SK-N-SH (cell line): ENCODE measurements around the gene SLCO4A1. TPM values are rescaled to one million over a fixed set of nuclear protein-coding genes. Genes with fewer than 3 reads are reported as not detected.

Experiments used
- CTCF ChIA-PET: fragments of 300-600, 350-600 bp; formaldehyde crosslinking; extraction: SDS; loops from one replicate; lab custom pipeline; 2021; lab: Yijun Ruan, JAX
- POLR2A ChIA-PET: fragments of 350-600 bp; sonication (Branson Sonifier 250); formaldehyde crosslinking; extraction: SDS; loops from one replicate; lab custom pipeline; 2020; ENCODE audit warnings: antibody characterized with exemption, inconsistent platforms; lab: Yijun Ruan, JAX
- DNase-seq: peaks from one replicate; pipeline ENCODE4 v3.0.0; 2012
- H2AFZ ChIP-seq: fragments of 200-600 bp; sonication (generic); 2 replicates; pipeline ENCODE4 v1.8.1; 2016; ENCODE audit warnings: antibody characterized with exemption, mild to moderate bottlenecking, low read depth
- H3F3A ChIP-seq: fragments of 200-600 bp; sonication (generic); replicated peaks from 2 replicates; pipeline ENCODE3; 2016; ENCODE audit warnings: antibody characterized with exemption, mild to moderate bottlenecking; ENCODE audit not compliant: insufficient read depth
- H3K27ac ChIP-seq, 2 experiments: fragments of 200-500 bp in 1 of 2; fragments of 200-600 bp in 1 of 2; sonication (Bioruptor generic) in 1 of 2; sonication (generic), shearing (Covaris generic) in 1 of 2; 2 replicates each; pipeline versions ENCODE4 v1.5.1 to v1.6.1; 2014 to 2016; ENCODE audit warnings: low read depth in 2 of 2, inconsistent platforms in 1 of 2, low read length in 1 of 2, mild to moderate bottlenecking in 1 of 2, mixed read lengths in 1 of 2
- H3K27me3 ChIP-seq: fragments of 200-600 bp; sonication (generic), shearing (Covaris generic); 2 replicates; pipeline ENCODE4 v1.6.1; 2016; ENCODE audit warnings: mixed run types; ENCODE audit not compliant: insufficient read depth
- H3K36me3 ChIP-seq, 2 experiments: fragments of 200-500 bp in 1 of 2; fragments of 200-600 bp in 1 of 2; sonication (Bioruptor generic) in 1 of 2; sonication (generic) in 1 of 2; replicated peaks in 1 of 2; 2 replicates each; pipeline versions ENCODE3 to v1.5.1; 2014 to 2016; ENCODE audit warnings: low read length in 1 of 2, mild to moderate bottlenecking in 1 of 2; ENCODE audit not compliant: insufficient read depth in 2 of 2, control insufficient read depth in 1 of 2
- H3K4me1 ChIP-seq, 2 experiments: fragments of 200-500 bp in 1 of 2; fragments of 200-600 bp in 1 of 2; sonication (Bioruptor generic) in 1 of 2; sonication (generic), shearing (Covaris generic) in 1 of 2; 2 replicates each; pipeline versions ENCODE4 v1.5.1 to v1.6.1; 2014 to 2016; ENCODE audit warnings: low read depth in 1 of 2, low read length in 1 of 2, mixed run types in 1 of 2; ENCODE audit not compliant: insufficient read depth in 2 of 2, control insufficient read depth in 1 of 2
- H3K4me2 ChIP-seq: fragments of 200-600 bp; sonication (generic), shearing (Covaris generic); 2 replicates; pipeline ENCODE4 v1.6.1; 2017; ENCODE audit warnings: mixed run types
- H3K4me3 ChIP-seq, 2 experiments: fragments of 200-500 bp in 1 of 2; fragments of 200-600 bp in 1 of 2; sonication (Bioruptor generic) in 1 of 2; sonication (generic), shearing (Covaris generic) in 1 of 2; 2 replicates each; pipeline versions ENCODE4 v1.5.1 to v1.8.1; 2014 to 2016; ENCODE audit warnings: low read depth in 2 of 2, inconsistent platforms in 1 of 2, low read length in 1 of 2, mild to moderate bottlenecking in 1 of 2, mixed read lengths in 1 of 2, moderate library complexity in 1 of 2
- H3K79me2 ChIP-seq: fragments of 200-600 bp; sonication (generic); 2 replicates; pipeline ENCODE4 v1.8.1; 2017; ENCODE audit warnings: mild to moderate bottlenecking; ENCODE audit not compliant: insufficient read depth
- H3K9ac ChIP-seq: fragments of 200-600 bp; sonication (generic); 2 replicates; pipeline ENCODE4 v1.6.1; 2017; ENCODE audit warnings: mixed run types
- H3K9me2 ChIP-seq: fragments of 200-600 bp; sonication (generic); 2 replicates; pipeline ENCODE4 v1.6.1; 2017; ENCODE audit warnings: mixed run types
- H3K9me3 ChIP-seq: fragments of 200-600 bp; sonication (generic); 2 replicates; pipeline ENCODE4 v1.6.1; 2017; ENCODE audit warnings: mixed run types, mild to moderate bottlenecking, moderate library complexity
- H4K20me1 ChIP-seq: fragments of 200-600 bp; sonication (generic); 2 replicates; pipeline ENCODE4 v1.6.1; 2017; ENCODE audit warnings: mild to moderate bottlenecking, mixed run types; ENCODE audit not compliant: insufficient read depth
- CHD2 ChIP-seq: fragments of 150-350 bp; IDR thresholded peaks from 2 replicates; pipeline ENCODE4 v1.6.1; 2018; ENCODE audit warnings: low read length; ENCODE audit not compliant: partially characterized antibody
- EZH2phosphoT487 ChIP-seq: fragments of 200-600 bp; sonication (generic); IDR thresholded peaks from 2 replicates; pipeline ENCODE4 v1.6.1; 2017; ENCODE audit warnings: low read depth, mixed run types, mild to moderate bottlenecking, antibody characterized with exemption, moderate library complexity, borderline replicate concordance
- FOXM1 ChIP-seq: IDR thresholded peaks from 2 replicates; pipeline ENCODE4 v1.4.0; 2012; ENCODE audit warnings: low read depth, mild to moderate bottlenecking
- GATA2 ChIP-seq: sonication (generic); formaldehyde crosslinking; IDR thresholded peaks from 2 replicates; pipeline ENCODE4 v1.5.0; 2020; ENCODE audit warnings: mild to moderate bottlenecking, missing genetic modification reagents
- MEF2A ChIP-seq: IDR thresholded peaks from 2 replicates; pipeline ENCODE4 v1.4.0; 2012; ENCODE audit warnings: low read depth, borderline replicate concordance
- MXI1 ChIP-seq: IDR thresholded peaks from 2 replicates; pipeline ENCODE4 v1.6.1; 2012; ENCODE audit warnings: mild to moderate bottlenecking, low read depth, low read length, improper control_type of control experiment
- POLR2AphosphoS5 ChIP-seq: IDR thresholded peaks from 2 replicates; pipeline ENCODE4 v1.6.1; 2012; ENCODE audit warnings: low read depth, low read length
- RCOR1 ChIP-seq: fragments of 150-350 bp; IDR thresholded peaks from 2 replicates; pipeline ENCODE4 v1.6.1; 2017; ENCODE audit warnings: antibody characterized with exemption, low read length
- RXRA ChIP-seq: IDR thresholded peaks from 2 replicates; pipeline ENCODE4 v1.4.0; 2012; ENCODE audit warnings: low read depth, mild to moderate bottlenecking, borderline replicate concordance
- SIN3A ChIP-seq: IDR thresholded peaks from 2 replicates; pipeline ENCODE4 v1.6.1; 2012; ENCODE audit warnings: low read depth, mild to moderate bottlenecking, low read length, moderate library complexity, borderline replicate concordance
- SMC3 ChIP-seq: IDR thresholded peaks from 2 replicates; pipeline ENCODE4 v1.6.1; 2012; ENCODE audit warnings: low read depth, low read length, improper control_type of control experiment
- TEAD4 ChIP-seq: IDR thresholded peaks from 2 replicates; pipeline ENCODE4 v1.4.0; 2012; ENCODE audit warnings: mild to moderate bottlenecking, borderline replicate concordance; ENCODE audit not compliant: insufficient read depth
- YY1 ChIP-seq: IDR thresholded peaks from 2 replicates; pipeline ENCODE4 v1.4.0; 2012; ENCODE audit warnings: low read depth, mild to moderate bottlenecking
- WGBS: methylation state at CpG from one replicate; pipeline ENCODE4 v1.1.6; 2017; ENCODE audit warnings: low lambda C conversion rate; 5-methylcytosine and 5-hydroxymethylcytosine counted together
- polyA plus RNA-seq, 3 experiments: library from polyadenylated mRNA; depleted of rRNA; stranded (reverse); fragments of >200 nt; gene quantifications; 2 replicates each; pipeline ENCODE4 v1.2.3, GENCODE V29; 2012
- TF ChIP-seq, protein P1 (sequence below): fragments of 150-350 bp; IDR thresholded peaks from 2 replicates; pipeline ENCODE4 v1.6.1; 2017; ENCODE audit warnings: antibody characterized with exemption, low read length, low read depth, borderline replicate concordance
- TF ChIP-seq, protein P2 (sequence below): fragments of 200-600 bp; sonication (generic); IDR thresholded peaks from 2 replicates; pipeline ENCODE4 v1.6.1; 2017; ENCODE audit warnings: antibody characterized with exemption, mild to moderate bottlenecking, moderate library complexity
- TF ChIP-seq, protein P3 (sequence below): IDR thresholded peaks from 2 replicates; pipeline ENCODE4; 2012
- TF ChIP-seq, protein P4 (sequence below): IDR thresholded peaks from 2 replicates; pipeline ENCODE4 v1.6.1; 2012; ENCODE audit warnings: mild to moderate bottlenecking, low read depth, low read length, moderate library complexity
- TF ChIP-seq, protein P5 (sequence below): IDR thresholded peaks from 2 replicates; pipeline ENCODE4 v1.4.0; 2012; ENCODE audit warnings: low read depth, borderline replicate concordance

The SLCO4A1 gene
- polyA plus RNA-seq, 1 of the 3 experiments (the other 2 are of a cell fraction) = 0.33 TPM

DNA sequence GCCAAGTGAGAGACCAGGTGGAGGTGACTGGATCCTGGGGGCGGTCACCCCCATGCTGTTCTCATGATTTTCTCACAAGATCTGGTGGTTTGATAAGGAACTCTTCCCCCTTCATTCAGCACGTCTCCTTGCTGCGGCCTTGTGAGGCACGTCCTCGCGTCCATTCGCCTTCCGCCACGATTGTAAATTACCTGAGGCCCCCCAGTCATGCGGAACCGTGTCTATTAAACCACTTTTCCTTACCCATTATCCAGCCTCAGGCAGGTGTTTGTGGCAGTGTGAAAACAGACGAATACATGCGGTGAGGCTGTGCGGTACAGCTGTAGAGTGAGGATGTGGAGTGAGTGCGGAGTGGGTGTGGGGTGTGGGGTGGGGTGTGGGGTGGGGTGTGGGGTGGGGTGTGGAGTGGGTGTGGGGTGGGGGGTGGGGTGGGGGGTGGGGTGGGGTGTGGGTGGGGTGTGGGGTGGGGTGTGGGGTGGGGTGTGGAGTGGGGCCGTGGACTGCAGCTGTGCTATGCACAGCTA is 54.2 kb downstream of the SLCO4A1 start:
- ChIA-PET POLR2A (no interaction called here), CTCF (interaction anchor here (1.2 kb wide), 1 partner anchor 95 kb away, joined by 3 read pairs; no protein-coding TSS in a partner anchor)
- H3K9me2 ChIP-seq = no peaks in the 10 kb centered on the region
- H4K20me1 ChIP-seq = no peaks in the 10 kb centered on the region
- H3K4me2 ChIP-seq = no peak overlapping the region
- 79% methylated on average over 16 of the region's 16 CpGs for WGBS
- H3K36me3 ChIP-seq = no peaks in the 10 kb centered on the region
- no peak overlapping the region for H3K27ac ChIP-seq
- no peaks in the 10 kb centered on the region for H3K79me2 ChIP-seq
- no peak overlapping the region for H2AFZ ChIP-seq
- no peaks in the 10 kb centered on the region for H3K9me3 ChIP-seq
- no peaks in the 10 kb centered on the region for H3F3A ChIP-seq
- peaks cover 0 to 16% of the 10 kb centered on the region in 2 experiments; a peak in 3 of 4 replicates for H3K4me1 ChIP-seq
- TF ChIP-seq, protein P1, sequence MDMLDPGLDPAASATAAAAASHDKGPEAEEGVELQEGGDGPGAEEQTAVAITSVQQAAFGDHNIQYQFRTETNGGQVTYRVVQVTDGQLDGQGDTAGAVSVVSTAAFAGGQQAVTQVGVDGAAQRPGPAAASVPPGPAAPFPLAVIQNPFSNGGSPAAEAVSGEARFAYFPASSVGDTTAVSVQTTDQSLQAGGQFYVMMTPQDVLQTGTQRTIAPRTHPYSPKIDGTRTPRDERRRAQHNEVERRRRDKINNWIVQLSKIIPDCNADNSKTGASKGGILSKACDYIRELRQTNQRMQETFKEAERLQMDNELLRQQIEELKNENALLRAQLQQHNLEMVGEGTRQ = no peak
- no peak for TF ChIP-seq RCOR1
- no peak for TF ChIP-seq SIN3A
- no peak for TF ChIP-seq RXRA
- no peak for TF ChIP-seq SMC3
- TF ChIP-seq, protein P2, sequence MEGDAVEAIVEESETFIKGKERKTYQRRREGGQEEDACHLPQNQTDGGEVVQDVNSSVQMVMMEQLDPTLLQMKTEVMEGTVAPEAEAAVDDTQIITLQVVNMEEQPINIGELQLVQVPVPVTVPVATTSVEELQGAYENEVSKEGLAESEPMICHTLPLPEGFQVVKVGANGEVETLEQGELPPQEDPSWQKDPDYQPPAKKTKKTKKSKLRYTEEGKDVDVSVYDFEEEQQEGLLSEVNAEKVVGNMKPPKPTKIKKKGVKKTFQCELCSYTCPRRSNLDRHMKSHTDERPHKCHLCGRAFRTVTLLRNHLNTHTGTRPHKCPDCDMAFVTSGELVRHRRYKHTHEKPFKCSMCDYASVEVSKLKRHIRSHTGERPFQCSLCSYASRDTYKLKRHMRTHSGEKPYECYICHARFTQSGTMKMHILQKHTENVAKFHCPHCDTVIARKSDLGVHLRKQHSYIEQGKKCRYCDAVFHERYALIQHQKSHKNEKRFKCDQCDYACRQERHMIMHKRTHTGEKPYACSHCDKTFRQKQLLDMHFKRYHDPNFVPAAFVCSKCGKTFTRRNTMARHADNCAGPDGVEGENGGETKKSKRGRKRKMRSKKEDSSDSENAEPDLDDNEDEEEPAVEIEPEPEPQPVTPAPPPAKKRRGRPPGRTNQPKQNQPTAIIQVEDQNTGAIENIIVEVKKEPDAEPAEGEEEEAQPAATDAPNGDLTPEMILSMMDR = no peak
- TF ChIP-seq YY1 = no peak
- no peak for TF ChIP-seq EZH2phosphoT487
- TF ChIP-seq TEAD4 = no peak
- TF ChIP-seq, protein P3, sequence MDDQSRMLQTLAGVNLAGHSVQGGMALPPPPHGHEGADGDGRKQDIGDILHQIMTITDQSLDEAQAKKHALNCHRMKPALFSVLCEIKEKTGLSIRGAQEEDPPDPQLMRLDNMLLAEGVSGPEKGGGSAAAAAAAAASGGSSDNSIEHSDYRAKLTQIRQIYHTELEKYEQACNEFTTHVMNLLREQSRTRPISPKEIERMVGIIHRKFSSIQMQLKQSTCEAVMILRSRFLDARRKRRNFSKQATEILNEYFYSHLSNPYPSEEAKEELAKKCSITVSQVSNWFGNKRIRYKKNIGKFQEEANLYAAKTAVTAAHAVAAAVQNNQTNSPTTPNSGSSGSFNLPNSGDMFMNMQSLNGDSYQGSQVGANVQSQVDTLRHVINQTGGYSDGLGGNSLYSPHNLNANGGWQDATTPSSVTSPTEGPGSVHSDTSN = no peak
- TF ChIP-seq, protein P4, sequence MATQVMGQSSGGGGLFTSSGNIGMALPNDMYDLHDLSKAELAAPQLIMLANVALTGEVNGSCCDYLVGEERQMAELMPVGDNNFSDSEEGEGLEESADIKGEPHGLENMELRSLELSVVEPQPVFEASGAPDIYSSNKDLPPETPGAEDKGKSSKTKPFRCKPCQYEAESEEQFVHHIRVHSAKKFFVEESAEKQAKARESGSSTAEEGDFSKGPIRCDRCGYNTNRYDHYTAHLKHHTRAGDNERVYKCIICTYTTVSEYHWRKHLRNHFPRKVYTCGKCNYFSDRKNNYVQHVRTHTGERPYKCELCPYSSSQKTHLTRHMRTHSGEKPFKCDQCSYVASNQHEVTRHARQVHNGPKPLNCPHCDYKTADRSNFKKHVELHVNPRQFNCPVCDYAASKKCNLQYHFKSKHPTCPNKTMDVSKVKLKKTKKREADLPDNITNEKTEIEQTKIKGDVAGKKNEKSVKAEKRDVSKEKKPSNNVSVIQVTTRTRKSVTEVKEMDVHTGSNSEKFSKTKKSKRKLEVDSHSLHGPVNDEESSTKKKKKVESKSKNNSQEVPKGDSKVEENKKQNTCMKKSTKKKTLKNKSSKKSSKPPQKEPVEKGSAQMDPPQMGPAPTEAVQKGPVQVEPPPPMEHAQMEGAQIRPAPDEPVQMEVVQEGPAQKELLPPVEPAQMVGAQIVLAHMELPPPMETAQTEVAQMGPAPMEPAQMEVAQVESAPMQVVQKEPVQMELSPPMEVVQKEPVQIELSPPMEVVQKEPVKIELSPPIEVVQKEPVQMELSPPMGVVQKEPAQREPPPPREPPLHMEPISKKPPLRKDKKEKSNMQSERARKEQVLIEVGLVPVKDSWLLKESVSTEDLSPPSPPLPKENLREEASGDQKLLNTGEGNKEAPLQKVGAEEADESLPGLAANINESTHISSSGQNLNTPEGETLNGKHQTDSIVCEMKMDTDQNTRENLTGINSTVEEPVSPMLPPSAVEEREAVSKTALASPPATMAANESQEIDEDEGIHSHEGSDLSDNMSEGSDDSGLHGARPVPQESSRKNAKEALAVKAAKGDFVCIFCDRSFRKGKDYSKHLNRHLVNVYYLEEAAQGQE = no peak
- no peak for TF ChIP-seq FOXM1
- TF ChIP-seq, protein P5, sequence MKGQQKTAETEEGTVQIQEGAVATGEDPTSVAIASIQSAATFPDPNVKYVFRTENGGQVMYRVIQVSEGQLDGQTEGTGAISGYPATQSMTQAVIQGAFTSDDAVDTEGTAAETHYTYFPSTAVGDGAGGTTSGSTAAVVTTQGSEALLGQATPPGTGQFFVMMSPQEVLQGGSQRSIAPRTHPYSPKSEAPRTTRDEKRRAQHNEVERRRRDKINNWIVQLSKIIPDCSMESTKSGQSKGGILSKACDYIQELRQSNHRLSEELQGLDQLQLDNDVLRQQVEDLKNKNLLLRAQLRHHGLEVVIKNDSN = no peak
- TF ChIP-seq GATA2 (CRISPR knock-in tag) = no peak
- no peak for TF ChIP-seq POLR2AphosphoS5
- TF ChIP-seq CHD2 = no peak
- TF ChIP-seq MEF2A = no peak
- TF ChIP-seq MXI1 = no peak
- H3K27me3 ChIP-seq = no peaks in the 10 kb centered on the region
- DNase-seq = no peak
- no peak overlapping the region for H3K9ac ChIP-seq
- H3K4me3 ChIP-seq = no peak overlapping the region
